ENCODE measurements around the gene CACNA2D3. TPM values are rescaled to one million over a fixed set of nuclear protein-coding genes. Genes with fewer than 3 reads are reported as not detected.
A peak's percentile ranks its signal among the peaks of the same experiment; 100 is the strongest.

Gene CACNA2D3
- total RNA-seq, 1 donor from 2014 or later: 0.70 TPM

DNA sequence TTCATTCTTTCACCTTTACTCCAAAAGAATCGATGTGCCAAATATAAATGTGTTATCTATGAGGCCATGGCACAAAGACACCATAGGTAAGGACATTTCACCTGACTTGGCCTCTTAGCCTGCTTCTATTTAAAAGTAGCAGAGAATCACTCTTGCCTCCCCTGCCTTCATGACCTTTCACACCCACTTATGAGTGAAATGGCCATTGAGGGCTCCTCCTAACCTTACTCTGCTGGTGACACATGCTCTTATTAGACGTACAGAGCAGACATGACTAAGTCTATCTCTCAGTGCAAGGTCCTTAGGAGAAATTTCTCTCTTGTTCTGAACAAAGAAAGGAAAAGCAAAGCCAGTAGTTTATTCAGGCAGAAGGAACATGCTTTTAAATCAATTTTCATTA is 654.8 kb downstream of the CACNA2D3 start:
- Mint-ChIP-seq H3K27ac (ENCODE audit: unreplicated experiment) (no peak overlapping the region), H3K4me3 (ENCODE audit: unreplicated experiment) (no peak overlapping the region), H3K9me3 (ENCODE audit: unreplicated experiment) (no peaks in the 10 kb centered on the region), H3K36me3 (ENCODE audit: low read depth, unreplicated experiment) (no peaks in the 10 kb centered on the region), H3K27me3 (ENCODE audit: low read depth, unreplicated experiment) (peaks cover 7% of the 10 kb centered on the region), H3K4me1 (ENCODE audit: low read depth, unreplicated experiment) (peaks cover 12% of the 10 kb centered on the region)
- TF ChIP-seq, protein P1, sequence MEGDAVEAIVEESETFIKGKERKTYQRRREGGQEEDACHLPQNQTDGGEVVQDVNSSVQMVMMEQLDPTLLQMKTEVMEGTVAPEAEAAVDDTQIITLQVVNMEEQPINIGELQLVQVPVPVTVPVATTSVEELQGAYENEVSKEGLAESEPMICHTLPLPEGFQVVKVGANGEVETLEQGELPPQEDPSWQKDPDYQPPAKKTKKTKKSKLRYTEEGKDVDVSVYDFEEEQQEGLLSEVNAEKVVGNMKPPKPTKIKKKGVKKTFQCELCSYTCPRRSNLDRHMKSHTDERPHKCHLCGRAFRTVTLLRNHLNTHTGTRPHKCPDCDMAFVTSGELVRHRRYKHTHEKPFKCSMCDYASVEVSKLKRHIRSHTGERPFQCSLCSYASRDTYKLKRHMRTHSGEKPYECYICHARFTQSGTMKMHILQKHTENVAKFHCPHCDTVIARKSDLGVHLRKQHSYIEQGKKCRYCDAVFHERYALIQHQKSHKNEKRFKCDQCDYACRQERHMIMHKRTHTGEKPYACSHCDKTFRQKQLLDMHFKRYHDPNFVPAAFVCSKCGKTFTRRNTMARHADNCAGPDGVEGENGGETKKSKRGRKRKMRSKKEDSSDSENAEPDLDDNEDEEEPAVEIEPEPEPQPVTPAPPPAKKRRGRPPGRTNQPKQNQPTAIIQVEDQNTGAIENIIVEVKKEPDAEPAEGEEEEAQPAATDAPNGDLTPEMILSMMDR (IDR thresholded peaks at IDR 0.05; ENCODE audit: insufficient read depth, low read depth, low read length): no peak
- no peak for TF ChIP-seq EZH2 (IDR thresholded peaks at IDR 0.05; ENCODE audit: insufficient read depth, low read length)
- Histone ChIP-seq H3K27me3 (ENCODE audit: insufficient read depth, low read length) (peaks cover 3% of the 10 kb centered on the region), H3K4me1 (ENCODE audit: insufficient read depth, low read length) (no peaks in the 10 kb centered on the region), H3K36me3 (ENCODE audit: insufficient read depth, low read length) (no peaks in the 10 kb centered on the region), H3K4me2 (ENCODE audit: low read length) (no peak overlapping the region), H3K27ac (ENCODE audit: low read depth, low read length) (no peak overlapping the region), H3K9me3 (ENCODE audit: insufficient read depth, low read depth, low read length) (no peaks in the 10 kb centered on the region), H2AFZ (ENCODE audit: low read depth, low read length) (no peak overlapping the region), H3K9ac (ENCODE audit: low read length) (no peak overlapping the region), H4K20me1 (ENCODE audit: insufficient read depth, low read length) (no peaks in the 10 kb centered on the region), H3K4me3 (ENCODE audit: insufficient read depth, low read depth, low read length) (no peak overlapping the region), H3K79me2 (ENCODE audit: insufficient read depth, low read length) (no peaks in the 10 kb centered on the region)
- DNase-seq (ENCODE audit: low read depth) (no peak), FAIRE-seq (no peak)

- no peak for FAIRE-seq
- H3K9ac ChIP-seq (ENCODE audit: low read length): no peak overlapping the region
- peak; percentile 63 for DNase-seq (ENCODE audit: low read depth)
- no peak overlapping the region for H3K4me3 ChIP-seq (ENCODE audit: insufficient read depth, low read depth, low read length)
- H3K36me3 Mint-ChIP-seq (ENCODE audit: low read depth, unreplicated experiment): no peaks in the 10 kb centered on the region
- no peaks in the 10 kb centered on the region for H3K79me2 ChIP-seq (ENCODE audit: insufficient read depth, low read length)
- no peak overlapping the region for H2AFZ ChIP-seq (ENCODE audit: low read depth, low read length)
- H3K9me3 Mint-ChIP-seq (ENCODE audit: unreplicated experiment): no peaks in the 10 kb centered on the region
- no peaks in the 10 kb centered on the region for H3K36me3 ChIP-seq (ENCODE audit: insufficient read depth, low read length)
- no peaks in the 10 kb centered on the region for H4K20me1 ChIP-seq (ENCODE audit: insufficient read depth, low read length)
- no peak for TF ChIP-seq EZH2 (IDR thresholded peaks at IDR 0.05; ENCODE audit: insufficient read depth, low read length)
- TF ChIP-seq, protein P1 (IDR thresholded peaks at IDR 0.05; ENCODE audit: insufficient read depth, low read depth, low read length): no peak
- peaks cover 3% of the 10 kb centered on the region for H3K27me3 ChIP-seq (ENCODE audit: insufficient read depth, low read length)
- H3K4me1 Mint-ChIP-seq (ENCODE audit: low read depth, unreplicated experiment): peaks cover 9% of the 10 kb centered on the region
- H3K4me3 Mint-ChIP-seq (ENCODE audit: unreplicated experiment): no peak overlapping the region
- H3K27me3 Mint-ChIP-seq (ENCODE audit: low read depth, unreplicated experiment): peaks cover 7% of the 10 kb centered on the region
- H3K4me2 ChIP-seq (ENCODE audit: low read length): no peak overlapping the region
- H3K27ac Mint-ChIP-seq (ENCODE audit: unreplicated experiment): no peak overlapping the region
- no peaks in the 10 kb centered on the region for H3K4me1 ChIP-seq (ENCODE audit: insufficient read depth, low read length)
- no peaks in the 10 kb centered on the region for H3K9me3 ChIP-seq (ENCODE audit: insufficient read depth, low read depth, low read length)
- H3K27ac ChIP-seq (ENCODE audit: low read depth, low read length): no peak overlapping the region
These were observed 658.0 kb downstream of the CACNA2D3 start for GRCh38 chr3:54780336-54780735.

DNA sequence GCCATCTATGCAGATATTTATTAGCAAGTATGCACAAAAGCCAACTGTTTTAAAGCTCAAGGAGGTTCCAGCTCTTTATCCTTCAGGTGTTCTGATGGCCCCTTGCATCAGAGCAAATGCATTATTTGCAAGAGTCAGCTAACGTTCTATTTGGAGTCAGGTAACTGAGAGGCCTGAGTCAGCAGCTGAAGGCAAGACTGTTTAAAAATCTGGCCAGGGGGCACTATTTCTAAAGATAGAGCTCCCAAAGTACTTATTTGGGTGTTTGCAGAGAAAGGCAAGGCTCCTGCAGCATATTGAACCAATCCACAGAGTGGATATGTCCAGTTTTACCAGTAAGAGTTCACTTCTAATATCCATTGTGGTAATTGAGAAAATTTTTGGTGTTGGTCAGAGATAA is 659.4 kb downstream of the CACNA2D3 start:
- no peak for FAIRE-seq
- Mint-ChIP-seq H3K36me3 (ENCODE audit: low read depth, unreplicated experiment) (no peaks in the 10 kb centered on the region), H3K4me3 (ENCODE audit: unreplicated experiment) (no peak overlapping the region), H3K9me3 (ENCODE audit: unreplicated experiment) (no peaks in the 10 kb centered on the region), H3K27ac (ENCODE audit: unreplicated experiment) (no peak overlapping the region), H3K4me1 (ENCODE audit: low read depth, unreplicated experiment) (peaks cover 9% of the 10 kb centered on the region), H3K27me3 (ENCODE audit: low read depth, unreplicated experiment) (peaks cover 7% of the 10 kb centered on the region)
- Histone ChIP-seq H3K36me3 (ENCODE audit: insufficient read depth, low read length) (no peaks in the 10 kb centered on the region), H3K27ac (ENCODE audit: low read depth, low read length) (no peak overlapping the region), H3K4me3 (ENCODE audit: insufficient read depth, low read depth, low read length) (no peak overlapping the region), H3K9ac (ENCODE audit: low read length) (no peak overlapping the region), H2AFZ (ENCODE audit: low read depth, low read length) (no peak overlapping the region), H3K79me2 (ENCODE audit: insufficient read depth, low read length) (no peaks in the 10 kb centered on the region), H3K9me3 (ENCODE audit: insufficient read depth, low read depth, low read length) (no peaks in the 10 kb centered on the region), H3K4me2 (ENCODE audit: low read length) (no peak overlapping the region), H3K27me3 (ENCODE audit: insufficient read depth, low read length) (peaks cover 3% of the 10 kb centered on the region), H3K4me1 (ENCODE audit: insufficient read depth, low read length) (no peaks in the 10 kb centered on the region), H4K20me1 (ENCODE audit: insufficient read depth, low read length) (no peaks in the 10 kb centered on the region)
- TF ChIP-seq, protein P1 (IDR thresholded peaks at IDR 0.05; ENCODE audit: insufficient read depth, low read depth, low read length): no peak
- TF ChIP-seq EZH2 (IDR thresholded peaks at IDR 0.05; ENCODE audit: insufficient read depth, low read length): no peak
- DNase-seq (ENCODE audit: low read depth): no peak
